GM21515 (cell line): Measurements from ENCODE around the gene CRYL1.
A peak's percentile ranks its signal among the peaks of the same experiment; 100 is the strongest.

ENCODE experiments used
- ATAC-seq: cut with Tn5 transposase; IDR thresholded peaks from one replicate; pipeline ENCODE4 v1.9.1; 2021; ENCODE audit not compliant: unreplicated experiment

CRYL1 gene

GRCh38 chr13:20525601-20526544 is at the start of gene CRYL1:
Gene CRYL1, minus strand, starts transcription at chr13:20525857. Its CDS starts 63 bp downstream, at chr13:20525794.
- peak; percentile 85 for ATAC-seq

- no peak for ATAC-seq
Observed at GRCh38 chr13:20573636-20574035, 48.0 kb upstream of the CRYL1 start.

- ATAC-seq: no peak
Observed at GRCh38 chr13:20573186-20573585, 47.5 kb upstream of the CRYL1 start.

- ATAC-seq: no peak
Observed at GRCh38 chr13:20571676-20572075, 46.0 kb upstream of the CRYL1 start.

GRCh38 chr13:20570517-20570916 is 44.9 kb upstream of the CRYL1 start:
- no peak for ATAC-seq

GRCh38 chr13:20567881-20568528 is 42.3 kb upstream of the CRYL1 start:
- no peak for ATAC-seq

- peak; percentile 82 for ATAC-seq
Observed at GRCh38 chr13:20566898-20567874, 41.5 kb upstream of the CRYL1 start, which contains the start of gene IFT88. Gene IFT88, plus strand, starts transcription at chr13:20567157. Its CDS starts 7,229 bp downstream, at chr13:20574386.

GRCh38 chr13:20566468-20566897 is 40.8 kb upstream of the CRYL1 start:
- ATAC-seq: peak; percentile 40

- no peak for ATAC-seq
Observed at GRCh38 chr13:20565115-20565736, 39.6 kb upstream of the CRYL1 start.

- ATAC-seq: no peak
Observed at GRCh38 chr13:20561741-20562140, 36.1 kb upstream of the CRYL1 start.

- ATAC-seq: no peak
Observed at GRCh38 chr13:20559659-20560356, 34.2 kb upstream of the CRYL1 start.

GRCh38 chr13:20558982-20559381 is 33.3 kb upstream of the CRYL1 start:
- no peak for ATAC-seq

- no peak for ATAC-seq
Observed at GRCh38 chr13:20553311-20553710, 27.7 kb upstream of the CRYL1 start.

- ATAC-seq: no peak
Observed at GRCh38 chr13:20550799-20551198, 25.1 kb upstream of the CRYL1 start.

GRCh38 chr13:20547479-20547908 is 21.8 kb upstream of the CRYL1 start:
- no peak for ATAC-seq

- no peak for ATAC-seq
Observed at GRCh38 chr13:20546556-20546955, 20.9 kb upstream of the CRYL1 start.

GRCh38 chr13:20544201-20544923 is 18.7 kb upstream of the CRYL1 start:
- no peak for ATAC-seq

- no peak for ATAC-seq
Observed at GRCh38 chr13:20536992-20537391, 11.3 kb upstream of the CRYL1 start.

- no peak for ATAC-seq
Observed at GRCh38 chr13:20534038-20534608, 8.5 kb upstream of the CRYL1 start.
